ENCODE measurements around the gene TPSD1. TPM values are rescaled to one million over a fixed set of nuclear protein-coding genes. Genes with fewer than 3 reads are reported as not detected.
"Not testable (repeated sequence)": the region's sequence is repeated elsewhere in the genome, so short reads cannot be mapped to it uniquely, and the experiment has no call there.

Gene TPSD1
- total RNA-seq, 1 donor from 2014 or later, result not detected

GRCh38 chr16:1290860-1291575 lies 35.1 kb downstream of the TPSD1 start:
- H3K4me3 ChIP-seq (ENCODE audit: insufficient read depth, low read depth, low read length), result no peak overlapping the region
- no peak overlapping the region for H3K9ac ChIP-seq (ENCODE audit: low read length)
- H4K20me1 ChIP-seq (ENCODE audit: insufficient read depth, low read length), result no peaks in the 10 kb centered on the region
- no peak overlapping the region for H3K4me2 ChIP-seq (ENCODE audit: low read length)
- H3K27ac ChIP-seq (ENCODE audit: low read depth, low read length), result no peak overlapping the region
- Mint-ChIP-seq H3K9me3 (ENCODE audit: unreplicated experiment) (peaks cover 2% of the 10 kb centered on the region), H3K4me3 (ENCODE audit: unreplicated experiment) (no peak overlapping the region), H3K36me3 (ENCODE audit: low read depth, unreplicated experiment) (no peaks in the 10 kb centered on the region), H3K4me1 (ENCODE audit: low read depth, unreplicated experiment) (peaks cover 4% of the 10 kb centered on the region), H3K27ac (ENCODE audit: unreplicated experiment) (no peak overlapping the region), H3K27me3 (ENCODE audit: low read depth, unreplicated experiment) (peaks cover 42% of the 10 kb centered on the region)
- FAIRE-seq (no peak), DNase-seq (ENCODE audit: low read depth) (no peak)
- no peaks in the 10 kb centered on the region for H3K9me3 ChIP-seq (ENCODE audit: insufficient read depth, low read depth, low read length)
- no peak for TF ChIP-seq CTCF (IDR thresholded peaks at IDR 0.05; ENCODE audit: insufficient read depth, low read depth, low read length)
- no peaks in the 10 kb centered on the region for H3K4me1 ChIP-seq (ENCODE audit: insufficient read depth, low read length)
- peaks cover 24% of the 10 kb centered on the region for H3K27me3 ChIP-seq (ENCODE audit: insufficient read depth, low read length)
- no peaks in the 10 kb centered on the region for H3K79me2 ChIP-seq (ENCODE audit: insufficient read depth, low read length)
- H3K36me3 ChIP-seq (ENCODE audit: insufficient read depth, low read length), result no peaks in the 10 kb centered on the region
- no peak overlapping the region for H2AFZ ChIP-seq (ENCODE audit: low read depth, low read length)

GRCh38 chr16:1291576-1291974 lies 35.7 kb downstream of the TPSD1 start:
- Histone ChIP-seq H3K4me3 (ENCODE audit: insufficient read depth, low read depth, low read length) (no peak overlapping the region), H3K36me3 (ENCODE audit: insufficient read depth, low read length) (no peaks in the 10 kb centered on the region), H3K4me2 (ENCODE audit: low read length) (no peak overlapping the region), H3K79me2 (ENCODE audit: insufficient read depth, low read length) (no peaks in the 10 kb centered on the region), H3K9me3 (ENCODE audit: insufficient read depth, low read depth, low read length) (no peaks in the 10 kb centered on the region), H3K27ac (ENCODE audit: low read depth, low read length) (no peak overlapping the region), H4K20me1 (ENCODE audit: insufficient read depth, low read length) (no peaks in the 10 kb centered on the region), H3K27me3 (ENCODE audit: insufficient read depth, low read length) (peaks cover 24% of the 10 kb centered on the region), H2AFZ (ENCODE audit: low read depth, low read length) (no peak overlapping the region), H3K4me1 (ENCODE audit: insufficient read depth, low read length) (no peaks in the 10 kb centered on the region), H3K9ac (ENCODE audit: low read length) (no peak overlapping the region)
- FAIRE-seq (no peak), DNase-seq (ENCODE audit: low read depth) (no peak)
- TF ChIP-seq EZH2 (IDR thresholded peaks at IDR 0.05; ENCODE audit: insufficient read depth, low read length), result no peak
- Mint-ChIP-seq H3K4me1 (ENCODE audit: low read depth, unreplicated experiment) (peaks cover 4% of the 10 kb centered on the region), H3K4me3 (ENCODE audit: unreplicated experiment) (no peak overlapping the region), H3K36me3 (ENCODE audit: low read depth, unreplicated experiment) (no peaks in the 10 kb centered on the region), H3K27me3 (ENCODE audit: low read depth, unreplicated experiment) (peaks cover 39% of the 10 kb centered on the region), H3K9me3 (ENCODE audit: unreplicated experiment) (peaks cover 2% of the 10 kb centered on the region), H3K27ac (ENCODE audit: unreplicated experiment) (no peak overlapping the region)

GRCh38 chr16:1292208-1292607 lies 36.3 kb downstream of the TPSD1 start:
- H3K36me3 Mint-ChIP-seq (ENCODE audit: low read depth, unreplicated experiment), result not testable (repeated sequence)
- H3K4me1 Mint-ChIP-seq (ENCODE audit: low read depth, unreplicated experiment), result peaks cover 10% of the 10 kb centered on the region

GRCh38 chr16:1292808-1293207 lies 36.9 kb downstream of the TPSD1 start:
- H3K27ac Mint-ChIP-seq (ENCODE audit: unreplicated experiment); H3K9me3 ChIP-seq (ENCODE audit: insufficient read depth, low read depth, low read length); H3K36me3 ChIP-seq (ENCODE audit: insufficient read depth, low read length); H3K4me1 Mint-ChIP-seq (ENCODE audit: low read depth, unreplicated experiment); H3K36me3 Mint-ChIP-seq (ENCODE audit: low read depth, unreplicated experiment); H3K79me2 ChIP-seq (ENCODE audit: insufficient read depth, low read length); H3K4me1 ChIP-seq (ENCODE audit: insufficient read depth, low read length); H3K27ac ChIP-seq (ENCODE audit: low read depth, low read length); DNase-seq (ENCODE audit: low read depth); H3K4me3 ChIP-seq (ENCODE audit: insufficient read depth, low read depth, low read length); H3K9ac ChIP-seq (ENCODE audit: low read length); H3K4me3 Mint-ChIP-seq (ENCODE audit: unreplicated experiment); H3K4me2 ChIP-seq (ENCODE audit: low read length); H4K20me1 ChIP-seq (ENCODE audit: insufficient read depth, low read length); H3K9me3 Mint-ChIP-seq (ENCODE audit: unreplicated experiment); H2AFZ ChIP-seq (ENCODE audit: low read depth, low read length); FAIRE-seq: not testable (repeated sequence)
- H3K27me3 ChIP-seq (ENCODE audit: insufficient read depth, low read length), result peaks cover 20% of the 10 kb centered on the region
- peaks cover 38% of the 10 kb centered on the region for H3K27me3 Mint-ChIP-seq (ENCODE audit: low read depth, unreplicated experiment)

More at GRCh38 chr16:1292208-1292607, 36.3 kb downstream of the TPSD1 start:
- not testable (repeated sequence) for H3K4me2 ChIP-seq (ENCODE audit: low read length); H3K9ac ChIP-seq (ENCODE audit: low read length); H2AFZ ChIP-seq (ENCODE audit: low read depth, low read length); H3K9me3 Mint-ChIP-seq (ENCODE audit: unreplicated experiment); H3K4me1 ChIP-seq (ENCODE audit: insufficient read depth, low read length); H3K4me3 ChIP-seq (ENCODE audit: insufficient read depth, low read depth, low read length); H3K4me3 Mint-ChIP-seq (ENCODE audit: unreplicated experiment); H3K27ac ChIP-seq (ENCODE audit: low read depth, low read length); H3K36me3 ChIP-seq (ENCODE audit: insufficient read depth, low read length); FAIRE-seq; H3K79me2 ChIP-seq (ENCODE audit: insufficient read depth, low read length); H4K20me1 ChIP-seq (ENCODE audit: insufficient read depth, low read length); DNase-seq (ENCODE audit: low read depth); H3K9me3 ChIP-seq (ENCODE audit: insufficient read depth, low read depth, low read length); H3K27ac Mint-ChIP-seq (ENCODE audit: unreplicated experiment)
- H3K27me3 ChIP-seq (ENCODE audit: insufficient read depth, low read length), result peaks cover 24% of the 10 kb centered on the region
- H3K27me3 Mint-ChIP-seq (ENCODE audit: low read depth, unreplicated experiment), result peaks cover 42% of the 10 kb centered on the region

Data from astrocyte (in vitro differentiated cells and primary cell).